Neural cell (in vitro differentiated cells): ENCODE measurements around the gene UBC.

Experiments
- CTCF ChIP-seq: fragments of 450-650 bp; IDR thresholded peaks from 2 replicates; pipeline ENCODE4 v1.5.1; 2014; ENCODE audit warnings: antibody characterized with exemption, mild to moderate bottlenecking, moderate library complexity; ENCODE audit not compliant: poor library complexity, severe bottlenecking
- EP300 ChIP-seq: fragments of 450-650 bp; conservative IDR thresholded peaks from 2 replicates; pipeline ENCODE4 v1.6.1; 2014; ENCODE audit warnings: antibody characterized with exemption, mild to moderate bottlenecking, moderate library complexity; ENCODE audit not compliant: poor library complexity, severe bottlenecking
- EZH2 ChIP-seq: fragments of 200-600, 300-800 bp; shearing (Covaris generic), sonication (generic); IDR thresholded peaks from 2 replicates; pipeline ENCODE4 v1.6.1; 2014; ENCODE audit warnings: antibody characterized with exemption, low read length, borderline replicate concordance, mild to moderate bottlenecking; ENCODE audit not compliant: insufficient read depth, poor library complexity, severe bottlenecking
- POLR2AphosphoS5 ChIP-seq: IDR thresholded peaks from 2 replicates; pipeline ENCODE4 v1.6.1; 2012
- RAD21 ChIP-seq: fragments of 450-650 bp; conservative IDR thresholded peaks from 2 replicates; pipeline ENCODE4 v1.6.1; 2014; ENCODE audit warnings: antibody characterized with exemption, mild to moderate bottlenecking, moderate library complexity
- TAF1 ChIP-seq: IDR thresholded peaks from 2 replicates; pipeline ENCODE4 v1.6.1; 2012; ENCODE audit warnings: low read depth
- TF ChIP-seq, protein P1 (sequence below): IDR thresholded peaks from 2 replicates; pipeline ENCODE4 v1.6.1; 2012; ENCODE audit warnings: borderline replicate concordance

DNA sequence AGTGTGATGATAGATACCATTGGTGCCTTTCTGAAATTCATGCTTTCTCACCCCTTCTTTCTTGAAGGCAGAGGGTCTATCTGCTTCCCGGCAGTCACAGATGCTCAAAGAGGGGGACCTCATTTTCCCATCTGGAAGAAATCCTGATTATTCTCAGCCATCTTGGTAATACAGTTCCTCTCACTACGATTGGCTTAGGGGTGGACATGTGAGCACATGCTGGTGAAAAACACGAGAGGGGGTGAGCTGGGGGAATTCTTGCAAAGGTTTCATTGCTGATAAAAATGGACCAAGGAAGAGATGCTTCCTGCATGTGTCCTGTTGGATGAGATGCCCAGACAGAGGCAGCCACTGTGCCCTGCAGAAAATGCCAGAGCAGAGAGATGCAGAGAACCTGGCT lies 37.0 kb downstream of the UBC start:
- TF ChIP-seq, protein P1, sequence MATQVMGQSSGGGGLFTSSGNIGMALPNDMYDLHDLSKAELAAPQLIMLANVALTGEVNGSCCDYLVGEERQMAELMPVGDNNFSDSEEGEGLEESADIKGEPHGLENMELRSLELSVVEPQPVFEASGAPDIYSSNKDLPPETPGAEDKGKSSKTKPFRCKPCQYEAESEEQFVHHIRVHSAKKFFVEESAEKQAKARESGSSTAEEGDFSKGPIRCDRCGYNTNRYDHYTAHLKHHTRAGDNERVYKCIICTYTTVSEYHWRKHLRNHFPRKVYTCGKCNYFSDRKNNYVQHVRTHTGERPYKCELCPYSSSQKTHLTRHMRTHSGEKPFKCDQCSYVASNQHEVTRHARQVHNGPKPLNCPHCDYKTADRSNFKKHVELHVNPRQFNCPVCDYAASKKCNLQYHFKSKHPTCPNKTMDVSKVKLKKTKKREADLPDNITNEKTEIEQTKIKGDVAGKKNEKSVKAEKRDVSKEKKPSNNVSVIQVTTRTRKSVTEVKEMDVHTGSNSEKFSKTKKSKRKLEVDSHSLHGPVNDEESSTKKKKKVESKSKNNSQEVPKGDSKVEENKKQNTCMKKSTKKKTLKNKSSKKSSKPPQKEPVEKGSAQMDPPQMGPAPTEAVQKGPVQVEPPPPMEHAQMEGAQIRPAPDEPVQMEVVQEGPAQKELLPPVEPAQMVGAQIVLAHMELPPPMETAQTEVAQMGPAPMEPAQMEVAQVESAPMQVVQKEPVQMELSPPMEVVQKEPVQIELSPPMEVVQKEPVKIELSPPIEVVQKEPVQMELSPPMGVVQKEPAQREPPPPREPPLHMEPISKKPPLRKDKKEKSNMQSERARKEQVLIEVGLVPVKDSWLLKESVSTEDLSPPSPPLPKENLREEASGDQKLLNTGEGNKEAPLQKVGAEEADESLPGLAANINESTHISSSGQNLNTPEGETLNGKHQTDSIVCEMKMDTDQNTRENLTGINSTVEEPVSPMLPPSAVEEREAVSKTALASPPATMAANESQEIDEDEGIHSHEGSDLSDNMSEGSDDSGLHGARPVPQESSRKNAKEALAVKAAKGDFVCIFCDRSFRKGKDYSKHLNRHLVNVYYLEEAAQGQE, result no peak
- TF ChIP-seq CTCF (no peak), TAF1 (no peak), EP300 (no peak), POLR2AphosphoS5 (no peak), EZH2 (no peak), RAD21 (no peak)
